Upper lobe of left lung (tissue), 6 donors: ENCODE results near the gene ARHGAP20. TPM values are rescaled to one million over a fixed set of nuclear protein-coding genes. Genes with fewer than 3 reads are reported as not detected.

Experiments used
- ATAC-seq, 2 donors: fragments of 200-7000 bp; cut with Tn5 transposase; one replicate each; pipeline ENCODE4 v1.9.1; 2022; ENCODE audit warnings: mild to moderate bottlenecking in 2 of 2, moderate library complexity in 2 of 2; ENCODE audit not compliant: low FRiP score in 2 of 2
- DNase-seq, 2 donors: peaks; one replicate each; pipeline ENCODE4 v3.0.0-alpha.2; 2019 to 2020
- H3K27ac ChIP-seq, 4 donors: fragments of 200-600 bp; sonication (generic); one replicate each; pipeline ENCODE4 v1.5.1; 2016 to 2019
- H3K27me3 ChIP-seq, 4 donors: fragments of 200-600 bp; sonication (generic); one replicate each; pipeline ENCODE4 v1.5.1; 2017 to 2019
- H3K36me3 ChIP-seq, 4 donors: fragments of 200-600 bp; sonication (generic); one replicate each; pipeline ENCODE4 v1.5.1; 2016 to 2019
- H3K4me1 ChIP-seq, 4 donors: fragments of 200-600 bp; sonication (generic); one replicate each; pipeline ENCODE4 v1.5.1; 2018 to 2019
- H3K4me3 ChIP-seq, 4 donors: fragments of 200-600 bp; sonication (generic); one replicate each; pipeline ENCODE4 v1.5.1; 2017 to 2019; ENCODE audit warnings: mild to moderate bottlenecking in 2 of 4, moderate library complexity in 1 of 4
- H3K9me3 ChIP-seq, 4 donors: fragments of 200-600 bp; sonication (generic); one replicate each; pipeline ENCODE4 v1.5.1; 2018 to 2019
- EP300 ChIP-seq, 4 donors: sonication (generic); formaldehyde crosslinking; IDR thresholded peaks; one replicate each; pipeline ENCODE4 v1.5.1; 2017; ENCODE audit warnings: antibody characterized with exemption in 4 of 4, control low read depth in 2 of 4
- POLR2A ChIP-seq, 4 donors: fragments of 450-650 bp; IDR thresholded peaks; one replicate each; pipeline ENCODE4 v1.5.1; 2016 to 2017; ENCODE audit warnings: antibody characterized with exemption in 4 of 4, mild to moderate bottlenecking in 2 of 4
- POLR2AphosphoS5 ChIP-seq, 2 donors: sonication (generic); formaldehyde crosslinking; IDR thresholded peaks; one replicate each; pipeline ENCODE4 v1.5.1; 2017; ENCODE audit warnings: antibody characterized with exemption in 2 of 2
- WGBS, 2 donors: methylation state at CpG; one replicate each; pipeline ENCODE4 v1.1.5; 2017 to 2018; 5-methylcytosine and 5-hydroxymethylcytosine counted together
- total RNA-seq, 6 donors: library from RNA; depleted of rRNA in 4 of 6; stranded (reverse); fragments of >200 nt in 4 of 6; gene quantifications; one replicate each; pipeline versions ENCODE4 v1.1.0 to v1.2.1, GENCODE V29; 2016 to 2021
- TF ChIP-seq, protein P1 (sequence below), 6 experiments: fragments of 450-650 bp in 4 of 6; fragments of 200-600 bp in 2 of 6; sonication (generic) in 2 of 6; IDR thresholded peaks; one replicate each; pipeline ENCODE4 v1.5.1; 2016 to 2019; ENCODE audit warnings: antibody characterized with exemption in 6 of 6
- donor health status: DM: no; HTN: no; CAD: no; lungs with moderate emphysema.
- donor health status: DM: no; HTN: yes; CAD: no; lungs with severe emphysema.

Gene ARHGAP20
- total RNA-seq, 6 donors from 2014 or later, result 4.3 to 7.4 (median 5.5) TPM

GRCh38 chr11:110757962-110758755, 45.9 kb upstream of the ARHGAP20 start:
- no peak for DNase-seq

DNA sequence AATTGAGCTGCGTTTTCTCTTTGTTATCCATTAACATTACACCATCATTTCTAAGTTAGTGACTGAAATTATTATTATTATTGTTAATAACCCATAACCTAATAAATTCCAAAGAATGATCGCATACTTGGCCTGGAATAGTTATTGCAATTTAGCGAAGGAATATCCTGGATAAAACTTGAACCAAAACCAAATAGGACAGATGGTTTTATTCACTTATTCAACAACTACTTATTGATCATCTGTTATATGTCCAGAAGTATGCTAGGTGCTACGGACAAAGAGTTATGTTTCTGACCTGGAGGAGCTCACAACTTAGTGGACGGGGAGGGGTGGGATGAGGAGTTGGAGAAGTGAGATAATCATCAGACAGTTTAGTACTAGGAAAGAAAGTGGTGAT, 44.8 kb upstream of the ARHGAP20 start:
- Histone ChIP-seq H3K4me1 (peaks cover 0 to 8% (median 3%) of the 10 kb centered on the region in 4 donors), H3K4me3 (no peak overlapping the region), H3K36me3 (no peaks in the 10 kb centered on the region), H3K9me3 (peaks cover 9 to 15% (median 11%) of the 10 kb centered on the region in 4 donors), H3K27me3 (no peaks in the 10 kb centered on the region), H3K27ac (no peak overlapping the region)
- no peak for DNase-seq
- 75 to 79% methylated on average over 5 of the region's 5 CpGs for WGBS, 2 donors
- ATAC-seq, result no peak
- TF ChIP-seq POLR2A (IDR thresholded peaks at IDR 0.05) (no peak), POLR2AphosphoS5 (IDR thresholded peaks at IDR 0.05) (no peak), EP300 (IDR thresholded peaks at IDR 0.05) (no peak)
- TF ChIP-seq, protein P1, sequence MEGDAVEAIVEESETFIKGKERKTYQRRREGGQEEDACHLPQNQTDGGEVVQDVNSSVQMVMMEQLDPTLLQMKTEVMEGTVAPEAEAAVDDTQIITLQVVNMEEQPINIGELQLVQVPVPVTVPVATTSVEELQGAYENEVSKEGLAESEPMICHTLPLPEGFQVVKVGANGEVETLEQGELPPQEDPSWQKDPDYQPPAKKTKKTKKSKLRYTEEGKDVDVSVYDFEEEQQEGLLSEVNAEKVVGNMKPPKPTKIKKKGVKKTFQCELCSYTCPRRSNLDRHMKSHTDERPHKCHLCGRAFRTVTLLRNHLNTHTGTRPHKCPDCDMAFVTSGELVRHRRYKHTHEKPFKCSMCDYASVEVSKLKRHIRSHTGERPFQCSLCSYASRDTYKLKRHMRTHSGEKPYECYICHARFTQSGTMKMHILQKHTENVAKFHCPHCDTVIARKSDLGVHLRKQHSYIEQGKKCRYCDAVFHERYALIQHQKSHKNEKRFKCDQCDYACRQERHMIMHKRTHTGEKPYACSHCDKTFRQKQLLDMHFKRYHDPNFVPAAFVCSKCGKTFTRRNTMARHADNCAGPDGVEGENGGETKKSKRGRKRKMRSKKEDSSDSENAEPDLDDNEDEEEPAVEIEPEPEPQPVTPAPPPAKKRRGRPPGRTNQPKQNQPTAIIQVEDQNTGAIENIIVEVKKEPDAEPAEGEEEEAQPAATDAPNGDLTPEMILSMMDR (IDR thresholded peaks at IDR 0.05), result no peak

More at GRCh38 chr11:110757962-110758755, 45.9 kb upstream of the ARHGAP20 start:
- Histone ChIP-seq H3K27ac (no peak overlapping the region), H3K4me1 (peaks cover 1 to 10% (median 4%) of the 10 kb centered on the region in 4 donors), H3K36me3 (no peaks in the 10 kb centered on the region), H3K4me3 (no peak overlapping the region), H3K27me3 (no peaks in the 10 kb centered on the region), H3K9me3 (peaks cover 0 to 6% (median 4%) of the 10 kb centered on the region in 4 donors)
- WGBS, 2 donors, result 78% methylated on average over 2 of the region's 2 CpGs
- no peak for ATAC-seq
- TF ChIP-seq EP300 (IDR thresholded peaks at IDR 0.05), result no peak
- TF ChIP-seq, protein P1 (IDR thresholded peaks at IDR 0.05), result no peak
- no peak for TF ChIP-seq POLR2A (IDR thresholded peaks at IDR 0.05)
- no peak for TF ChIP-seq POLR2AphosphoS5 (IDR thresholded peaks at IDR 0.05)

DNA sequence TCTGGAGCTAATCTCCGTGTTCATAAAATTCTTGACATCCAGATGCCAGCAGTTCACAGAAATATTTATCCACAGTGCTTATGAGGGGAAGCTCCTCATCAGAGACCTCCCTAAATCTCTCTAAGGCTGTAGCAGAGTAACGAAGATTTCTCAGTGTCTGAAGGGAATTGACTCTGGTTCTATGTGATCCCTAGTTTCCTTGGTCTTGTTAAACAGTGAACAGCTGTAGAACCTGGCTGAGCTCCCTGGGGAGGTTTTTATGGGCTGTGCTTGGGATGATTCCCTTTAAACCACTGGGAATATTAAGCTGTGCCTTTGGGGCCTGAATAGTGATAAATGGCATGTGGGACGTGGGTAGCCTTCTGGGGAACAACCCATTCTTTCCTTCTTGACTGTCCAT, 43.7 kb upstream of the ARHGAP20 start:
- Histone ChIP-seq H3K36me3 (no peaks in the 10 kb centered on the region), H3K9me3 (peaks cover 9 to 15% (median 11%) of the 10 kb centered on the region in 4 donors), H3K4me3 (no peak overlapping the region), H3K27me3 (no peaks in the 10 kb centered on the region), H3K4me1 (peaks cover 0 to 8% (median 3%) of the 10 kb centered on the region in 4 donors), H3K27ac (no peak overlapping the region)
- ATAC-seq (no peak), DNase-seq (no peak)
- TF ChIP-seq POLR2AphosphoS5 (IDR thresholded peaks at IDR 0.05) (no peak), POLR2A (IDR thresholded peaks at IDR 0.05) (no peak), EP300 (IDR thresholded peaks at IDR 0.05) (no peak)
- TF ChIP-seq, protein P1 (IDR thresholded peaks at IDR 0.05), result no peak
- WGBS, 2 donors, result 71 to 81% methylated on average over 3 of the region's 3 CpGs

DNA sequence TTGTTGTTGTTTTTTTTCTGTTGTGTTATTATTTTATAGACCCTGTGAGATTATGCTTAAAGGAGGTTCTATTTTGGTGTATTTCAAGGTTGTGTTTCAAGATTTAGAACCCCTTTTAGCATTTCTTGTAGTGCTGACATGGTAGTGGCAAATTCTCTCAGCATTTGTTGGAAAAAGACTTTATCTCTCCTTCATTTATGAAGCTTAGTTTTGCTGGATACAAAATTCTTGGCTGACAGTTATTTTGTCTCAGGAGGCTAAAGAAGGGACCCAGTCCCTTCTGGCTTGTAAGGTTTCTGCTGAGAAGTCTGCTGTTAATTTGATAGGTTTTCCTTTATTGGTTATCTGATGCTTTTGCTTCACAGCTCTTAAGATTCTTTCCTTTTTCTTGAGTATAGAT, 40.7 kb upstream of the ARHGAP20 start:
- Histone ChIP-seq H3K4me3 (no peak overlapping the region), H3K36me3 (no peaks in the 10 kb centered on the region), H3K4me1 (no peaks in the 10 kb centered on the region), H3K27me3 (no peaks in the 10 kb centered on the region), H3K27ac (no peak overlapping the region), H3K9me3 (peaks cover 9 to 15% (median 11%) of the 10 kb centered on the region in 4 donors)
- no peak for ATAC-seq
- DNase-seq, result no peak
- TF ChIP-seq, protein P1 (IDR thresholded peaks at IDR 0.05), result no peak
- TF ChIP-seq EP300 (IDR thresholded peaks at IDR 0.05) (no peak), POLR2AphosphoS5 (IDR thresholded peaks at IDR 0.05) (no peak), POLR2A (IDR thresholded peaks at IDR 0.05) (no peak)

GRCh38 chr11:110750100-110750499, 37.9 kb upstream of the ARHGAP20 start:
- ATAC-seq, result no peak

More at GRCh38 chr11:110750100-110750499, 37.9 kb upstream of the ARHGAP20 start:
- DNase-seq, result no peak
- H3K27ac ChIP-seq, result no peak overlapping the region
- no peaks in the 10 kb centered on the region for H3K27me3 ChIP-seq
- H3K9me3 ChIP-seq, result peaks cover 9 to 15% (median 11%) of the 10 kb centered on the region in 4 donors
- TF ChIP-seq POLR2A (IDR thresholded peaks at IDR 0.05) (no peak), EP300 (IDR thresholded peaks at IDR 0.05) (no peak), POLR2AphosphoS5 (IDR thresholded peaks at IDR 0.05) (no peak)
- TF ChIP-seq, protein P1 (IDR thresholded peaks at IDR 0.05), result no peak
- H3K4me1 ChIP-seq, result no peaks in the 10 kb centered on the region
- no peak overlapping the region for H3K4me3 ChIP-seq
- no peaks in the 10 kb centered on the region for H3K36me3 ChIP-seq
